Endothelial cell of umbilical vein (primary cell): ENCODE data around the gene INSRR.

Experiments
- CTCF ChIP-seq, 2 donors: IDR thresholded peaks; 1 replicate in 1 of 2; 2 replicates in 1 of 2; pipeline ENCODE4 v1.5.1; 2011; ENCODE audit warnings: low read length in 2 of 2, mild to moderate bottlenecking in 2 of 2, moderate library complexity in 2 of 2, control low read depth in 1 of 2, inconsistent platforms in 1 of 2, low read depth in 1 of 2; ENCODE audit not compliant: insufficient read depth in 1 of 2; ENCODE audit errors: extremely low read depth in 1 of 2
- EZH2 ChIP-seq: IDR thresholded peaks from 2 replicates; pipeline ENCODE4 v1.6.1; 2012; ENCODE audit warnings: borderline replicate concordance, low read depth, mild to moderate bottlenecking, moderate library complexity, low read length, inconsistent platforms; ENCODE audit not compliant: severe bottlenecking
- GATA2 ChIP-seq: IDR thresholded peaks from 2 replicates; pipeline ENCODE4 v1.7.0; 2011; ENCODE audit warnings: low read depth, mild to moderate bottlenecking, moderate library complexity, mixed read lengths, low read length; ENCODE audit not compliant: insufficient read length, insufficient read depth
- JUN ChIP-seq: IDR thresholded peaks from 2 replicates; pipeline ENCODE4 v1.6.1; 2011; ENCODE audit warnings: borderline replicate concordance, low read depth; ENCODE audit not compliant: insufficient read length, insufficient read depth
- MYC ChIP-seq: IDR thresholded peaks from one replicate; pipeline ENCODE4 v1.6.1; 2011; ENCODE audit warnings: mild to moderate bottlenecking, low read depth, low read length
- POLR2A ChIP-seq: IDR thresholded peaks from 2 replicates; pipeline ENCODE4 v1.6.1; 2012; ENCODE audit warnings: low read depth, mild to moderate bottlenecking, control low read depth, low read length
- POLR2AphosphoS5 ChIP-seq: IDR thresholded peaks from 2 replicates; pipeline ENCODE4 v1.6.1; 2012; ENCODE audit warnings: low read depth, mild to moderate bottlenecking, control low read depth, low read length, moderate library complexity; ENCODE audit not compliant: insufficient read depth
- TF ChIP-seq, protein P1 (sequence below): IDR thresholded peaks from 2 replicates; pipeline ENCODE4 v1.6.1; 2011; ENCODE audit not compliant: insufficient read depth, insufficient read length

DNA sequence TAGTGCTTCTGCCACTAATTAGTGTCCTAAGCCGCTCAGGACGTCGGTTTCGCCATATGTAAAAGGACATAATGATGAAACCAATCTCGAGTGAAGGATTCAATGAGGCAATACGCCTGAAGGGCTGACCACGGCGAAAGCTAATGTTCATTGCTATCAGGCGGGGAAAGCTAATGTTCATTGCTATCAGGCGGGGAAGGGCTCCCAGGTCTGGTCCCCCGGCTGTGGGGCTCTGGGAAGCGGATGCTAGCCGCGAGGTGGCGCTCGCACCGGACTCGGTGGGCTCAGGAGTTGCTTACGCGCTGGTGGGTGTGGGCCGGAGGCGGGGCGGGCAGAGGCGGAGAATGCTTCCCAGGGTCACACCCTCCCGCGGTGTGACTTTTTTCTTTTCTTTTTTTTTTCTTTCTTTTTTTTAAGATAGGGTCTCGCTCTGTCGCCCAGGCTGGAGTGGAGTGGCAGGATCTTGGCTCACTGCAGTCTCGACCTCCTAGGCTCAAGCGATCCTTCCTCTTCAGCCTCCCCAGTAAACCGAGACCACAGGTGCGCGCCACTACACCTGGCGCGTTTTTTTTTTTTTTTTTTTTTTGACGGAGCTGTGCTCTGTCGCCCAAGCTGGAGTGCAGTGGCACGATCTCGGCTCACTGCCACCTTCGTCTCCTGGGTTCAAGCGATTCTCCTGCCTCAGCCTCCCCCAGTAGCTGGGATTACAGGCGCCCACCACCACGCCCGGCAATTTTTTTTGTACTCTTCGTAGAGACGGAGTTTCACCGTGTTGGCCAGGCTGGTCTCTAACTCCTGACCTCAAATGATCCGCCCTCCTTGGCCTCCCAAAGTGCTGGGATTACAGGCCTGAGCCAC is 33.5 kb upstream of the INSRR start:
- TF ChIP-seq CTCF (IDR thresholded peaks at IDR 0.05; ENCODE audit: extremely low read depth in 1 of 2, insufficient read depth in 1 of 2, low read depth in 1 of 2, low read length in 2 of 2) (peak; percentile 91 to 97), EZH2 (no peak), GATA2 (no peak), POLR2A (no peak), POLR2AphosphoS5 (peak; percentile 40), JUN (no peak), MYC (no peak)
- TF ChIP-seq, protein P1, sequence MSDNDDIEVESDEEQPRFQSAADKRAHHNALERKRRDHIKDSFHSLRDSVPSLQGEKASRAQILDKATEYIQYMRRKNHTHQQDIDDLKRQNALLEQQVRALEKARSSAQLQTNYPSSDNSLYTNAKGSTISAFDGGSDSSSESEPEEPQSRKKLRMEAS, result no peak
